PC-9 (cell line): ENCODE results near the gene KRTAP6-2. TPM values are rescaled to one million over a fixed set of nuclear protein-coding genes. Genes with fewer than 3 reads are reported as not detected.

Experiments
- BruUV-seq: library from RNA; stranded (reverse); fragments of 400-500 nt; replicated peaks from 2 replicates; lab custom pipeline; 2021; lab: Mats Ljungman, UMichigan
- CTCF ChIA-PET: fragments of 300-600 bp; sonication (Branson Sonifier 250); formaldehyde crosslinking; loops from one replicate; lab custom pipeline; 2022; ENCODE audit warnings: antibody characterized with exemption; lab: Charles Lee
- POLR2A ChIA-PET: fragments of 300-600 bp; sonication (Branson Sonifier 250); formaldehyde crosslinking; loops from one replicate; lab custom pipeline; 2022; ENCODE audit warnings: antibody characterized with exemption; ENCODE audit not compliant: unreplicated experiment; lab: Charles Lee
- DNase-seq, 2 experiments: peaks; one replicate each; pipeline versions ENCODE4 v3.0.0 to v3.0.0-alpha.2; 2015 to 2022; ENCODE audit warnings: mixed read lengths in 1 of 2
- H2AFZ ChIP-seq: fragments of 200-600 bp; sonication (generic); 2 replicates; pipeline ENCODE4 v1.8.1; 2017; ENCODE audit warnings: antibody characterized with exemption
- H3F3A ChIP-seq: fragments of 200-600 bp; sonication (generic); 2 replicates; pipeline ENCODE4 v1.8.1; 2017; ENCODE audit warnings: antibody characterized with exemption, mild to moderate bottlenecking, low read depth; ENCODE audit not compliant: insufficient read depth
- H3K27ac ChIP-seq: fragments of 200-600 bp; sonication (generic); 2 replicates; pipeline ENCODE4 v1.6.1; 2016; ENCODE audit warnings: mixed run types
- H3K27me3 ChIP-seq: fragments of 200-600 bp; sonication (generic); 2 replicates; pipeline ENCODE4 v1.6.1; 2016; ENCODE audit warnings: low read depth, mixed run types; ENCODE audit not compliant: insufficient read depth
- H3K36me3 ChIP-seq: fragments of 200-600 bp; sonication (generic); 2 replicates; pipeline ENCODE4 v1.6.1; 2016; ENCODE audit warnings: low read depth, mixed run types
- H3K4me1 ChIP-seq: fragments of 200-600 bp; sonication (generic); replicated peaks from 2 replicates; pipeline ENCODE4 v1.6.1; 2016; ENCODE audit warnings: mixed run types; ENCODE audit not compliant: insufficient read depth
- H3K4me2 ChIP-seq: fragments of 200-600 bp; sonication (generic); 2 replicates; pipeline ENCODE4 v1.6.1; 2017; ENCODE audit warnings: mixed run types
- H3K4me3 ChIP-seq: fragments of 200-600 bp; sonication (generic); 2 replicates; pipeline ENCODE4 v1.6.1; 2016; ENCODE audit warnings: mixed run types
- H3K79me2 ChIP-seq: fragments of 200-600 bp; sonication (generic); 2 replicates; pipeline ENCODE4 v1.6.1; 2017; ENCODE audit warnings: low read depth, mixed run types
- H3K9me2 ChIP-seq: fragments of 200-600 bp; sonication (generic); 2 replicates; pipeline ENCODE4 v1.8.1; 2017; ENCODE audit warnings: mild to moderate bottlenecking; ENCODE audit not compliant: insufficient read depth
- H3K9me3 ChIP-seq: fragments of 200-600 bp; sonication (generic); 2 replicates; pipeline ENCODE4 v1.8.1; 2016; ENCODE audit warnings: low read depth; ENCODE audit not compliant: insufficient read depth
- H4K20me1 ChIP-seq: fragments of 200-600 bp; sonication (generic); 2 replicates; pipeline ENCODE4 v1.8.1; 2017; ENCODE audit not compliant: insufficient read depth
- CTCF ChIP-seq: fragments of 200-600 bp; sonication (generic); conservative IDR thresholded peaks from 2 replicates; pipeline ENCODE4 v1.6.1; 2017; ENCODE audit warnings: mixed run types, antibody characterized with exemption, mild to moderate bottlenecking, moderate library complexity
- EZH2 ChIP-seq: fragments of 200-600 bp; sonication (generic); IDR thresholded peaks from 2 replicates; pipeline ENCODE4 v1.8.0; 2017; ENCODE audit warnings: antibody characterized with exemption, low read depth
- intact Hi-C: fragments of 100-400 bp; cut with micrococcal nuclease; formaldehyde crosslinking; loops from one replicate; pipeline ENCODE4 v1.10.0; 2022; ENCODE audit not compliant: unreplicated experiment
- total RNA-seq: library from RNA; stranded (reverse); gene quantifications from 2 replicates; pipeline ENCODE4 v1.2.3, GENCODE V29; 2021

Gene KRTAP6-2
- total RNA-seq, 1 experiment from 2014 or later: not detected

- H3K9me2 ChIP-seq: no peaks in the 10 kb centered on the region
- no peaks in the 10 kb centered on the region for H3F3A ChIP-seq
- H3K4me2 ChIP-seq: no peak within 1 kb of the TSS
- no peak within 1 kb of the TSS for H2AFZ ChIP-seq
- no peaks in the 10 kb centered on the region for H3K36me3 ChIP-seq
- H3K79me2 ChIP-seq: no peaks in the 10 kb centered on the region
- H3K4me1 ChIP-seq: no peaks in the 10 kb centered on the region
- no TSS peak for BruUV-seq
- intact Hi-C loops: no loop called here
- H3K27me3 ChIP-seq: no peaks in the 10 kb centered on the region
- ChIA-PET CTCF (no interaction called here), POLR2A (no interaction called here)
- H3K27ac ChIP-seq: no peak within 1 kb of the TSS
- TF ChIP-seq CTCF (no peak), EZH2 (no peak)
- H4K20me1 ChIP-seq: no peaks in the 10 kb centered on the region
- H3K9me3 ChIP-seq: no peaks in the 10 kb centered on the region
- no peak within 1 kb of the TSS for H3K4me3 ChIP-seq
- no peak for DNase-seq
Measured at GRCh38 chr21:30613836-30614235, 15.1 kb upstream of the KRTAP6-2 start, which contains the start of gene KRTAP6-1. KRTAP6-1 (minus strand) TSS chr21:30613930; CDS start chr21:30613904, 26 bp downstream.

GRCh38 chr21:30612132-30612531 lies 13.4 kb upstream of the KRTAP6-2 start:
- Histone ChIP-seq H3K79me2 (no peaks in the 10 kb centered on the region), H3K9me2 (no peaks in the 10 kb centered on the region), H3K4me3 (no peak overlapping the region), H3K4me1 (no peaks in the 10 kb centered on the region), H4K20me1 (no peaks in the 10 kb centered on the region), H3K9me3 (no peaks in the 10 kb centered on the region), H2AFZ (no peak overlapping the region), H3K27me3 (no peaks in the 10 kb centered on the region), H3K27ac (no peak overlapping the region), H3K4me2 (no peak overlapping the region), H3K36me3 (no peaks in the 10 kb centered on the region), H3F3A (no peaks in the 10 kb centered on the region)
- DNase-seq: no peak
- intact Hi-C loops: no loop called here
- BruUV-seq: no TSS peak
- CTCF ChIA-PET: no interaction called here
- TF ChIP-seq CTCF (no peak), EZH2 (no peak)
- POLR2A ChIA-PET: no interaction called here

- CTCF ChIA-PET: no interaction called here
- intact Hi-C loops: no loop called here
- H3K9me3 ChIP-seq: no peaks in the 10 kb centered on the region
- H3K4me2 ChIP-seq: no peak overlapping the region
- H2AFZ ChIP-seq: no peak overlapping the region
- H3K27ac ChIP-seq: no peak overlapping the region
- H3F3A ChIP-seq: no peaks in the 10 kb centered on the region
- no peak for TF ChIP-seq EZH2
- no peak for TF ChIP-seq CTCF
- no peaks in the 10 kb centered on the region for H3K27me3 ChIP-seq
- H4K20me1 ChIP-seq: no peaks in the 10 kb centered on the region
- H3K36me3 ChIP-seq: no peaks in the 10 kb centered on the region
- no peaks in the 10 kb centered on the region for H3K79me2 ChIP-seq
- POLR2A ChIA-PET: no interaction called here
- H3K4me3 ChIP-seq: no peak overlapping the region
- no TSS peak for BruUV-seq
- no peak for DNase-seq
- no peaks in the 10 kb centered on the region for H3K4me1 ChIP-seq
- H3K9me2 ChIP-seq: no peaks in the 10 kb centered on the region
Measured at GRCh38 chr21:30605968-30606367, 7.3 kb upstream of the KRTAP6-2 start.
